Measurements from ENCODE around the gene NKX2-8.

DNA sequence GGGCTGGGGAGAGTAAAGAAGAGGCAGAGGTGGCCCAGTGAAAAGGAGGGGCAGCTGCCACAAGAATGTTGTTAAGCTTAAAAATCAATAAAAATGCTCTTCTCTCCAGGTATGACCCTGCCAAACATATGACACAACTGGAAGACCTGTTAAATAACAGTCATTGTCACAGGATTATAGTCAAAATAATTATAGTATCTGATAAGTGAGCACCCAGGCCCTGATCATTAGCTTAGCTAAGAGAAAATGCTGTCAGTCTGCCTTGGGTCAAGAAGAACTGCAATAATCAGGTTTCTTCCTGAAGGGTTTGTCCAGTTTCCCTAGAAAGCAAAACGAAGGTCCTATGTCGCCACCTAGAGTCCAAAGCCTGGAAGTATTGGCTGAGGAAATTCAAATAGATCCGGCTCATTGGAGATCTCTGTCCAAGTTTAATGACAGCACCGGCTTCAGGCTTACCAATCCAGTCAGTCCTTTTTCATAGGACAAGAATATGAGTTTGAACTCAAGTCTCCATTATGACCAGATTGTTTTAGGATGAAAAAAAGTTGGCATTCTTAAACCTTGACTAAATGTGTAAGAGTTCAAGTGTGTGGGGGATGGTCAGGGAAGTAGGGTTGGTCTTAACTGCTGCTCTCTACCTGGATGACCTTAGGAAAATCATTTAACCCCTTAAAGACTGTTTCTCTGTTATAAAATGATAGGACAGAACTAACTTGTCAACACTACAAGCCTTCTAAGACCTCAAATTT, 22.5 kb upstream of the NKX2-8 start:
- TF ChIP-seq, protein P1, sequence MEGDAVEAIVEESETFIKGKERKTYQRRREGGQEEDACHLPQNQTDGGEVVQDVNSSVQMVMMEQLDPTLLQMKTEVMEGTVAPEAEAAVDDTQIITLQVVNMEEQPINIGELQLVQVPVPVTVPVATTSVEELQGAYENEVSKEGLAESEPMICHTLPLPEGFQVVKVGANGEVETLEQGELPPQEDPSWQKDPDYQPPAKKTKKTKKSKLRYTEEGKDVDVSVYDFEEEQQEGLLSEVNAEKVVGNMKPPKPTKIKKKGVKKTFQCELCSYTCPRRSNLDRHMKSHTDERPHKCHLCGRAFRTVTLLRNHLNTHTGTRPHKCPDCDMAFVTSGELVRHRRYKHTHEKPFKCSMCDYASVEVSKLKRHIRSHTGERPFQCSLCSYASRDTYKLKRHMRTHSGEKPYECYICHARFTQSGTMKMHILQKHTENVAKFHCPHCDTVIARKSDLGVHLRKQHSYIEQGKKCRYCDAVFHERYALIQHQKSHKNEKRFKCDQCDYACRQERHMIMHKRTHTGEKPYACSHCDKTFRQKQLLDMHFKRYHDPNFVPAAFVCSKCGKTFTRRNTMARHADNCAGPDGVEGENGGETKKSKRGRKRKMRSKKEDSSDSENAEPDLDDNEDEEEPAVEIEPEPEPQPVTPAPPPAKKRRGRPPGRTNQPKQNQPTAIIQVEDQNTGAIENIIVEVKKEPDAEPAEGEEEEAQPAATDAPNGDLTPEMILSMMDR (IDR thresholded peaks at IDR 0.05): no peak
- TF ChIP-seq EP300 (IDR thresholded peaks at IDR 0.05) (no peak), POLR2A (IDR thresholded peaks at IDR 0.05) (no peak)
